Measurements from ENCODE around the gene BRF1.

Gene BRF1

GRCh38 chr14:105201156-105201924, 99.5 kb downstream of the BRF1 start:
- FAIRE-seq (no peak), DNase-seq (ENCODE audit: insufficient read length, low spot score) (no peak)
- TF ChIP-seq POLR2A (IDR thresholded peaks at IDR 0.05; ENCODE audit: low read depth, low read length) = no peak

DNA sequence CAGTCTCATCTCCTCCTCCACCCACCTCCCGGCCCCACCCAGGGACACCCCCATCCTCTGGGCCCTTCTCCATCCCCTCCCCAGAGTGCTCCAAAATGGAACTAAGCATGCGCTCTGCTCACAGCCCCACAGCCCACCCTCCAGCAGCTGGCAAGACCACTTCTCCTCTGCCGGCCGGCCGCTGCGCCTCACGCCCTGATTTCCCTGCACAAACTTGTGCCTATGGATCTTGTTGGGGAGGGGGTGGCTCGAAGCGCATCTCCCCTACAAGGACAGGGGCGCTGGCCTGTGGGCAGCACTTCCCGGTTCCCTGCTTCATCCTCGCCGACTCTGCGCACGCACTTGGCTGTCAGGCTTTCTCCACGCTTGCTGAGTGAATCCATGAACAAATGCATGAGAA, 100.2 kb downstream of the BRF1 start:
- no peak for TF ChIP-seq POLR2A (IDR thresholded peaks at IDR 0.05; ENCODE audit: low read depth, low read length)
- FAIRE-seq (no peak), DNase-seq (ENCODE audit: insufficient read length, low spot score) (no peak)

DNA sequence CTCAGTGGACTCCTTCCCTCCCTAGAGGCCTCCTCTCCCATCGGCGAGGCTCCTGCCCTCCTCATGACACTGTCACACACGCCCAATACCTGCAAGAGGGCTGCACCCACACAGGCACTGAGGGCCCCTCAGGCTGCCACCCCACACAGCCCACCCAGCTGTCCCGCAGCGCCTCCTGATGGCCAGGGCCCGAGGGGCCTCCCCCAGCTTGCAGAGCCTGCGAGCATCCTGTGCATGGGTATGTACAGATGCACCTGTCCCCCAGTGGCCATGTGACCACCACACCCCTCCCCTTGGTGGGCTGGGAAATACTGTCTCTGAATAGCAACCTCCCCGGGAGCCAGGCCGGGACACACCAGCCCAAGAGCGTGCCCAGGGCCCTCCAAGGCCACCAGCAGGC, 100.7 kb downstream of the BRF1 start:
- FAIRE-seq = no peak
- TF ChIP-seq POLR2A (IDR thresholded peaks at IDR 0.05; ENCODE audit: low read depth, low read length) = no peak
- DNase-seq (ENCODE audit: insufficient read length, low spot score) = no peak

- FAIRE-seq (peak; percentile 91), DNase-seq (ENCODE audit: insufficient read length, low spot score) (peak; percentile 98)
- TF ChIP-seq POLR2A (IDR thresholded peaks at IDR 0.05; ENCODE audit: low read depth, low read length) = no peak
Measured at GRCh38 chr14:105199093-105199492, 101.7 kb downstream of the BRF1 start.

- FAIRE-seq (no peak), DNase-seq (ENCODE audit: insufficient read length, low spot score) (no peak)
- no peak for TF ChIP-seq POLR2A (IDR thresholded peaks at IDR 0.05; ENCODE audit: low read depth, low read length)
Measured at GRCh38 chr14:105198588-105198987, 102.2 kb downstream of the BRF1 start.

DNA sequence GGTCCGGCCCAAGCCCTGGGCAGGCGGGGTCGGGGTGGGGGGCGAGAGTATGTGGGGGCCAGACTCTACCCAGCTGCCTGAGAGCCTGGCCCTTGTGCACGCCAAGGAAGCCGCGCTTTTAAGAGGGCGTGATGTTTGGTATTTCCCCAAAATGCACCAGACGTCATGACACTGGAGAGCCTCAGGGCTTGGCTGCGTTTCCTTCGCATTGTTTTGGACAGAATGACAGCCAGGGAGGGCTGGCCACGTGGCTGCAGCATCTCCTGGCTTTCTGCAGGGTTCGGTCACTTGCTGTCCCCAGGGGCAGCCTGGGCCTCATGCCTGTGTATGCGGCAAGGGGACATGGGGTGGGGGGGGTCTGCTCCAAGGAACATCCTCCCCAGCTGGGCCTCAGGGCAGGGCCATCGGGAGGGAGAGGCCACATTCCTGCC, 103.6 kb downstream of the BRF1 start:
- TF ChIP-seq POLR2A (IDR thresholded peaks at IDR 0.05; ENCODE audit: low read depth, low read length) = no peak
- DNase-seq (ENCODE audit: insufficient read length, low spot score) (no peak), FAIRE-seq (no peak)

- FAIRE-seq = no peak
- no peak for DNase-seq (ENCODE audit: insufficient read length, low spot score)
- no peak for TF ChIP-seq POLR2A (IDR thresholded peaks at IDR 0.05; ENCODE audit: low read depth, low read length)
Measured at GRCh38 chr14:105196265-105196960, 104.4 kb downstream of the BRF1 start.

- DNase-seq (ENCODE audit: insufficient read length, low spot score) = no peak
- no peak for TF ChIP-seq POLR2A (IDR thresholded peaks at IDR 0.05; ENCODE audit: low read depth, low read length)
- FAIRE-seq = no peak
Measured at GRCh38 chr14:105195522-105196264, 105.1 kb downstream of the BRF1 start.

DNA sequence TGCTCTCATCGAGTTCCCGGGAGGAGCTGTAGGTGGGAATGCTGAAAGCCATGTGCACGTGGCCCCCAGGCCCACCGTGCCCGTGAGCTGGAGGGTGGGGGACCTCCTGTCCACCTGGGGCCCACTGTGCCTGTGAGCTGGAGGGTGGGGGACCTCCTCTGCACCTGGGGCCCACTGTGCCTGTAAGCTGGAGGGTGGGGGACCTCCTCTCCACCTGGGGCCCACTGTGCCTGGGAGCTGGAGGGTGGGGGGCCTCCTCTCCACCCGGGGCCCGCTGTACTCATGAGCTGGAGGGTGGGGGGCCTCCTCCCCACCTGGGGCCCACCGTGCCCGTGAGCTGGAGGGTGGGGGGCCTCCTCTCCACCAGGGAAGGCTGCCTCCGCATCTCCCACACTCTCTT, 105.8 kb downstream of the BRF1 start:
- no peak for TF ChIP-seq POLR2A (IDR thresholded peaks at IDR 0.05; ENCODE audit: low read depth, low read length)
- FAIRE-seq (no peak), DNase-seq (ENCODE audit: insufficient read length, low spot score) (no peak)

GRCh38 chr14:105193916-105194782, 106.7 kb downstream of the BRF1 start:
- FAIRE-seq (no peak), DNase-seq (ENCODE audit: insufficient read length, low spot score) (no peak)
- no peak for TF ChIP-seq POLR2A (IDR thresholded peaks at IDR 0.05; ENCODE audit: low read depth, low read length)

- no peak for DNase-seq (ENCODE audit: insufficient read length, low spot score)
- FAIRE-seq = no peak
- no peak for TF ChIP-seq POLR2A (IDR thresholded peaks at IDR 0.05; ENCODE audit: low read depth, low read length)
Measured at GRCh38 chr14:105192866-105193731, 107.7 kb downstream of the BRF1 start.

DNA sequence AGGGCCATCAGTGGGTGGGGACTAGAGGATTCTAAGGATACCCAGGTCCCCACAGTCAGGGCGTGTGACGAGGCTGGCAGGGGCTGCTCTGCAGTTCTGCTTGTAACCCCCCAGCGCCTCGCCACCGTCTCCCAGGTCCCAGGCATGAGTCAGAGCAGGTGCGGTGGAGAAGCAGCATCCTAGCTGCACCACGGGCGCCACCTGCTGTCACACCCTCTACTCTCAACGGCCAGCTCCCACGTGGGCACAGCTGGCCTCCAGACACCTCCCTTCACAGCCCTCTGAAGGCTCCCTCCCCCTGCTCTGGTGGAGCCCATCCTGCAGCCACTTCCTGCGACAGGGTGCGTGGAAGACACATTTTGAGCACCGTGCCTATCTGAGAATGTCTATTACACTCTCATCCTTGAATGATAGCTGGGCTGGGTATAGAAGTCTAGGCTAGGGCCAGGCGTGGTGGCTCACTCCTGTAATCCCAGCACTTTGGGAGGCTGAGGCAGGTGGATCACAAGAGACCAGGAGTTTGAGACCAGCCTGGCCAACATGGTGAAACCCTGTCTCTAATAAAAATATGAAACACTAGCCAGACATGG, 112.8 kb downstream of the BRF1 start:
- FAIRE-seq (no peak), DNase-seq (ENCODE audit: insufficient read length, low spot score) (no peak)
- TF ChIP-seq POLR2A (IDR thresholded peaks at IDR 0.05; ENCODE audit: low read depth, low read length) = no peak

Data from H54 (cell line).